ENCODE measurements around the gene GALNT12.

The GALNT12 gene

DNA sequence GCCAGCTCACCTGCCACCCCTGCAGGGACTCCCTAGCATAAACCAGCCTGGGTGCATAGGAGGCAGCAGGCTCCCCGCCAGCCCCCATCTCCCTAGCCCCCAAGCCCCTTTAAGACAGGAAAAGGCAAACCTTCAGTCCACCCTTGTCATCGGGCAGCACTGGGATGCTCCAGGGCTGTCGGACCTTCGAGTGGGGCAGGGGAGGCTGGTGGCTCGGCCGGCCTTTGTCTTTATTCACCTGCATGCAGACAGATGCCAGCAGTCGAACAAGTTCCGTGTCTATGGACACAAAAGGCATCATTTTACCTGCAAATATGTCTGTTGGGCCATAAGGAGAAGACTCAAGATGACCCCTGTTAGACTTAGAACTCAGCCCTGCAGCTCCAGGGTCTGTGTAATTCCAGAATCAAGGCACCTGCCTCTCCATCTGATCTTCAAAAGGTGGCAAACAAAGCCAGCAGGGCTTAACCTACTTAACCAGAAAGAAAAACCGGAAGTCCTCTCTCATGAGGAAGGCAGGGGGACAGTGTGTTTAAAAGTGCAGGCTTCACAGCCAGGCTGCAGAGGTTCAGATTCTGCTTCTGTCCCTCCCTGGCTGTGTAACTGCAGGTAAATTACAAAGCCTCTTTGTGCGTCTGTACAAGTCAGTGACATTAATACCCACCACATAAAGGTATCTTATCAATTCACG, 27.3 kb upstream of the GALNT12 start:
- no peak for DNase-seq (ENCODE audit: low read depth)
- TF ChIP-seq, protein P1, sequence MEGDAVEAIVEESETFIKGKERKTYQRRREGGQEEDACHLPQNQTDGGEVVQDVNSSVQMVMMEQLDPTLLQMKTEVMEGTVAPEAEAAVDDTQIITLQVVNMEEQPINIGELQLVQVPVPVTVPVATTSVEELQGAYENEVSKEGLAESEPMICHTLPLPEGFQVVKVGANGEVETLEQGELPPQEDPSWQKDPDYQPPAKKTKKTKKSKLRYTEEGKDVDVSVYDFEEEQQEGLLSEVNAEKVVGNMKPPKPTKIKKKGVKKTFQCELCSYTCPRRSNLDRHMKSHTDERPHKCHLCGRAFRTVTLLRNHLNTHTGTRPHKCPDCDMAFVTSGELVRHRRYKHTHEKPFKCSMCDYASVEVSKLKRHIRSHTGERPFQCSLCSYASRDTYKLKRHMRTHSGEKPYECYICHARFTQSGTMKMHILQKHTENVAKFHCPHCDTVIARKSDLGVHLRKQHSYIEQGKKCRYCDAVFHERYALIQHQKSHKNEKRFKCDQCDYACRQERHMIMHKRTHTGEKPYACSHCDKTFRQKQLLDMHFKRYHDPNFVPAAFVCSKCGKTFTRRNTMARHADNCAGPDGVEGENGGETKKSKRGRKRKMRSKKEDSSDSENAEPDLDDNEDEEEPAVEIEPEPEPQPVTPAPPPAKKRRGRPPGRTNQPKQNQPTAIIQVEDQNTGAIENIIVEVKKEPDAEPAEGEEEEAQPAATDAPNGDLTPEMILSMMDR (IDR thresholded peaks at IDR 0.05; ENCODE audit: control insufficient read depth, insufficient read depth, low read depth, low read length, missing control alignments) = no peak
- H3K4me3 ChIP-seq (ENCODE audit: control insufficient read depth, low read depth, low read length) = no peak overlapping the region

DNA sequence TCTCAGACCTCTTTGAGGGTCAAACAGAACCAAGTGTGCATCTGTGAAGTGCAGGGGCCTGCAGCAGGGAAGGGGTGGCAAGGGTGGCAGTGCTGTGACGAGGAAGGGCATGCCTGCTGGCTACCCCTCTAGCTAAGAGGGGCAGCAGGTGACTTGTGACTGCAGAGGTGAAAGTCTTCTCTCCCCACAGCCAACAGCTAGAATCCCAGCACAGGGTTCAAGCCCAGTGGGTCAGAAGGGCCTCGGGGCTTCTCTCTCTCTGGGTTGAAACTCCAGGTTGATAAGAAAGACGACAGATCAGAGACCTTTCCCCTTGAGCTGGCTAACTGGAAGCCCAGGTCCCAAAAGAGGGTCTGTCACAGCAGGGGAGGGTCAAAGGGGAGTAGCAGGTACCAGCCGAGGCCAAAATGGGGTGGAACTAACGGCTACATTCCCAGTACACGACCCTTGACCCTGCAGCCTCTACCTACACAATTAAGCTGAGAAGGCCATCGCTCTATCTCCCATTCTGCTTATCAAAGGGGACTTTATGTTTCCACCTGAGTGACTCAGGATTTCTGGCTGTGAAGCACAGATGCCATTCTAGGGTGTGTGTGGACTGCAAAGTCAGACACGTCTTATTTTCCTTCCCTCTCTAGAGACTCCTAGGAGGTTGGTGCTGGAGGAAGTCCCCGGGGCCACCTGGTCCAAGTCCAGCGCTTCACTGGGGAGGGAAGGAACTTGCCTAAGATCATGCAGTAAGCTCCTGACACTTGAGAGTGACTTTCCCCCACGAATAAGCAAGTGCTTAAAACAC, 25.7 kb upstream of the GALNT12 start:
- DNase-seq (ENCODE audit: low read depth) = no peak
- H3K4me3 ChIP-seq (ENCODE audit: control insufficient read depth, low read depth, low read length) = no peak overlapping the region
- TF ChIP-seq, protein P1 (IDR thresholded peaks at IDR 0.05; ENCODE audit: control insufficient read depth, insufficient read depth, low read depth, low read length, missing control alignments) = no peak

DNA sequence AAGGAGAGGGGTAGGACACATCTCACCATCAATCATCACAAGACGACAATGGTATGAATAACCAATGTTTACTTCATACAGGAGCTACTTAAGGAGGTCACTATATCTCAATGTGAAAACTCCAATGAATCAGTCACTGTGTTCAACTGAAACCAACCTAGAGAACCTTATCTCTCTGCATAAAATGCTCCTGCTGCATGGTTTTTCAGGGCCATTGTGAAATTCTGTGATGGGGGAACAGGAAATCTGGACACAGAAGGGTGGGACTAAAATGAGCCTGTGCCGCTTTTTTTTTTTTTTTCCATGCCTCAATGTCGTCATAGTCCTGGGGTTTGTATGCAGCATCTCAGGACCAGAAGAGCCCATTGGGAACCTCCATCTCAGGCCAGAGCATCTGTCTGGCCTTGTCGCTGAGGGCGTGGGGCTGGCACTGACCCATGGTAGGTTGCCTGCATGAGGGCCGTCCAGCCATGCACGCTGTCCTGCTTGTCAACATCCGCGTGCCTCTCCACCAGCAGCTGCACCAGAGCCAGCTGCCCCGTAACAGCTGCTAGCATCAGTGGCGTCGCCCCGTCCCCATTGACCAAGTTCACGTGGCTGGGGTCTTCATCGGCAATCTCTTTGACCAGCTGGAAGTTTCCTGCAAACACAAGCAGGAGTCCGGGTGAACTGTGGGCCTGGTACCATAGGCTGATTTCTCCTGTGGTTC, 23.8 kb upstream of the GALNT12 start:
- no peak for DNase-seq (ENCODE audit: low read depth)
- no peak overlapping the region for H3K4me3 ChIP-seq (ENCODE audit: control insufficient read depth, low read depth, low read length)
- TF ChIP-seq, protein P1 (IDR thresholded peaks at IDR 0.05; ENCODE audit: control insufficient read depth, insufficient read depth, low read depth, low read length, missing control alignments) = no peak

DNA sequence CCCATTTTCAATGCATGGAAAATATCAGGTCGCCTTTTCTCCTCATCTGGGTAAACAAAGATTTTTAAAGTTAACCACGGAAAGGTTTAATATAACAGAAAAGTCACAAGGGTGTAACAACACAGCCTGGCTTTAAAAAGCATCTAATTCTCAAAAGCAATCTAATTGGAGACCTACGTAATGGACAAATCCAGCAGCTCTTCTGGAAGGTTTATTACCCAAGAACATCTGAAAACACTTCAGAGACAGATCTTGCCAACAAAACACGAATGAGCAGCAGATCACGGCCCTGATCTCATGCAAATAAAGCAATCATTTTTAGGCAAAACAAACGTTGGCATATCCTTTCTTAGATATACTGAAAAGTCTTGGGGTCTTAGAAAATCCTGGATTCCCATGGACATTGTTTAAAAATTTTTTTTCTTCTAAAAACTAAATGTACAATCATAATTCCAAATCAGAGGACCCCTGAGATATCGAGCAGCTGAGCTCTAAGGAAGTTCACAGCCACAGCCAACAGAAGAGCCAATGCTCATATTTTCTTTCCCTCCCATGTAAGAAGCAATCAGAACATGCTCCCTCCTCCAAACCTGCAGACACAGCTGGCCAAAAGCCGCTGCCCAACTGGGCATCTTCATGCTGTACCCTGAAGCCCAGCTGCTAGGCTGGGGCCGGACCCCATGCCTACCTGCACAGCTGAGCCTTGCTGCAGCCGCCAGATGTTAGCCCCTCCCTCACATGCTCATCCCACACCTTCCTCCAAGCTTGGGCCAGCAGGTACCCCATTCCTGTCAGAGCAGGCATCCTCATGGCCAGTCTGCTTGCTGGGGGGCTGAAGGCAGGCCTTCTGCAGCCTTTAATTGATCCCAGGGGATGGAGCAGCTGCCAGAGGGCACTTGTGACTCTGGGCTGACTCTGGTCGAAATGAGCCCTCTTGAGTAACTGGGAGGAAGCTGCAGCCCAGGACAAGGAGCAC, 22.4 kb upstream of the GALNT12 start:
- H3K4me3 ChIP-seq (ENCODE audit: control insufficient read depth, low read depth, low read length) = no peak overlapping the region
- TF ChIP-seq, protein P1 (IDR thresholded peaks at IDR 0.05; ENCODE audit: control insufficient read depth, insufficient read depth, low read depth, low read length, missing control alignments) = no peak
- DNase-seq (ENCODE audit: low read depth) = no peak

DNA sequence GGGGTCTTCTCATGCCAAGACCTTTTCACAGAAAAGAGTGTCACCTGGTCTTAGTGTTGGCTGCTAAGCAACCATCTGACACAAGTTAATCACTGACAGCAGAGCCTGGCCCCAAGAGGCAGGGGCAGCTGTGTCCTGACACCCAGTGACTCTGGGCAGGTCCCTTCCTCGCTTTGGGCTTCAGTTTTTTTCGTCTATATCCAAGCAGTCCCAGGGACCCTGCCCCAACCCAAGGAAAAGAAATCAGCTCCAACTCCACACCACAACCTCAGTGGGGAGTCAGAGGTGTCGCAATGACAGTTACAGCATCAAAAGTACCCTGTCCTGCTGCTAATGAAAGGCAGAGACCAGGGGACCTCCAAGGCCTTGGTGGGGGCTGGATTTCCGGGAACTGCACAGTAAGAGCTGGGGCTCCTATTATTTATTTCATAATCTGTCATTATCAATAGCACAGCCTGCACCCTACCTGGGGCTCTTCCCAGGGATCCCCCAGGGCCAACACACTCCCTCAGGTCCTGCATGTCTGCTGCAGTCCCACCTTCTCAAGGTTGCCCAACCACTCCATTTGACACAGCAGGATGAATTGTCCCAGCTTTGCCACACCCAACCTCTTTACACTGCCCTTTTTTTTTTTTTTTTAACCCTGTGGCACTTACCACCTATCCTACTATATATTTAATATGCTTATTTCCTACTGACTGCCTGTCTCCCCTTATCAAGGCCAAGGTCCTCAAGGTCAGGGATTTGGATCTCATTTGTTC, 20.5 kb upstream of the GALNT12 start:
- no peak for DNase-seq (ENCODE audit: low read depth)
- TF ChIP-seq, protein P1 (IDR thresholded peaks at IDR 0.05; ENCODE audit: control insufficient read depth, insufficient read depth, low read depth, low read length, missing control alignments) = no peak

More for the DNA sequence above, 20.5 kb upstream of the GALNT12 start:
- H3K4me3 ChIP-seq (ENCODE audit: control insufficient read depth, low read depth, low read length) = no peak overlapping the region

All from AG09309 (cell line).